HCT116 (cell line): ENCODE data around the gene NEK6.

Source experiments
- ATF3 ChIP-seq: IDR thresholded peaks from 2 replicates; pipeline ENCODE4 v1.6.1; 2012
- CTCF ChIP-seq, 3 experiments: fragments of 200-600 bp in 1 of 3; sonication (generic) in 1 of 3; IDR thresholded peaks in 2 of 3; conservative IDR thresholded peaks in 1 of 3; 2 replicates each; pipeline ENCODE4 v1.5.1; 2012 to 2017; ENCODE audit warnings: low read depth in 2 of 3, low read length in 2 of 3, antibody characterized with exemption in 1 of 3, borderline replicate concordance in 1 of 3, control low read depth in 1 of 3, mild to moderate bottlenecking in 1 of 3, mixed read lengths in 1 of 3, mixed run types in 1 of 3, moderate library complexity in 1 of 3; ENCODE audit not compliant: insufficient read depth in 1 of 3
- ELF1 ChIP-seq: IDR thresholded peaks from 2 replicates; pipeline ENCODE4 v1.6.1; 2012; ENCODE audit warnings: low read depth, borderline replicate concordance
- EZH2 ChIP-seq: fragments of 200-600 bp; sonication (generic); IDR thresholded peaks from 2 replicates; pipeline ENCODE4 v1.6.1; 2017; ENCODE audit warnings: antibody characterized with exemption, mixed run types
- FOSL1 ChIP-seq: IDR thresholded peaks from 2 replicates; pipeline ENCODE4 v1.6.1; 2012; ENCODE audit warnings: low read depth
- MAX ChIP-seq: IDR thresholded peaks from 2 replicates; pipeline ENCODE4 v1.6.1; 2012
- POLR2A ChIP-seq: IDR thresholded peaks from 2 replicates; pipeline ENCODE4 v1.7.0; 2011; ENCODE audit warnings: borderline replicate concordance; ENCODE audit not compliant: insufficient read depth, insufficient read length; ENCODE audit errors: extremely low read depth
- RAD21 ChIP-seq: IDR thresholded peaks from 2 replicates; pipeline ENCODE4 v1.6.1; 2012; ENCODE audit warnings: low read depth, mild to moderate bottlenecking
- ZBTB33 ChIP-seq: IDR thresholded peaks from 2 replicates; pipeline ENCODE4 v1.6.1; 2011; ENCODE audit warnings: mild to moderate bottlenecking, low read length, moderate library complexity; ENCODE audit not compliant: insufficient replicate concordance; ENCODE audit errors: extremely low read depth
- ZFX ChIP-seq: fragments of 450-650 bp; IDR thresholded peaks from 2 replicates; pipeline ENCODE4 v1.6.1; 2017

- TF ChIP-seq EZH2, result no peak
- TF ChIP-seq RAD21, result no peak
- TF ChIP-seq CTCF (IDR thresholded peaks at IDR 0.05 in 2 of 3, conservative IDR thresholded peaks at IDR 0.05 in 1 of 3; ENCODE audit: borderline replicate concordance in 1 of 3, insufficient read depth in 1 of 3, low read depth in 2 of 3, low read length in 2 of 3), result no peak
- no peak for TF ChIP-seq ZFX
- TF ChIP-seq FOSL1, result no peak
- no peak for TF ChIP-seq ELF1
- TF ChIP-seq POLR2A, result no peak
- TF ChIP-seq MAX, result no peak
- no peak for TF ChIP-seq ZBTB33
- TF ChIP-seq ATF3, result no peak
Measured at GRCh38 chr9:124213396-124213795, 44.4 kb upstream of the NEK6 start.
